SK-N-SH treated with all-trans-retinoic acid at 6 μM for 48 hours (cell line): Measurements from ENCODE around the gene SORCS1.

Source experiments
- ATAC-seq: fragments of 200-7000 bp; cut with Tn5 transposase; 3 replicates; pipeline ENCODE4 v1.9.1; 2020; ENCODE audit warnings: mild to moderate bottlenecking, moderate library complexity
- ARNTL ChIP-seq: fragments of 450-650 bp; formaldehyde crosslinking; IDR thresholded peaks from 2 replicates; pipeline ENCODE4 v1.5.0; 2020; ENCODE audit warnings: low read depth, mild to moderate bottlenecking, moderate library complexity, borderline replicate concordance
- BACH2 ChIP-seq: fragments of 250-450 bp; sonication (Bioruptor Pico); IDR thresholded peaks from 2 replicates; pipeline ENCODE4 v1.9.0; 2021; ENCODE audit warnings: mild to moderate bottlenecking, borderline replicate concordance
- CSDC2 ChIP-seq: fragments of 250-450 bp; sonication (Bioruptor Pico); IDR thresholded peaks from 2 replicates; pipeline ENCODE4 v1.5.0; 2020; ENCODE audit warnings: mild to moderate bottlenecking, moderate library complexity
- GLIS3 ChIP-seq: fragments of 250-450 bp; sonication (Bioruptor Pico); IDR thresholded peaks from 2 replicates; pipeline ENCODE4 v1.5.0; 2020; ENCODE audit warnings: mild to moderate bottlenecking, moderate library complexity
- ISL1 ChIP-seq: fragments of 250-450 bp; sonication (Bioruptor Pico); IDR thresholded peaks from 2 replicates; pipeline ENCODE4 v2.1.2; 2022; ENCODE audit warnings: mild to moderate bottlenecking, moderate library complexity
- PPARA ChIP-seq: fragments of 250-450 bp; sonication (Bioruptor Pico); IDR thresholded peaks from 2 replicates; pipeline ENCODE4 v1.5.0; 2020; ENCODE audit warnings: mild to moderate bottlenecking, borderline replicate concordance
- RARB ChIP-seq: fragments of 250-450 bp; sonication (Bioruptor Pico); IDR thresholded peaks from 2 replicates; pipeline ENCODE4 v1.8.0; 2021; ENCODE audit warnings: mild to moderate bottlenecking, moderate library complexity
- TCF4 ChIP-seq: fragments of 250-450 bp; sonication (Bioruptor Pico); IDR thresholded peaks from 2 replicates; pipeline ENCODE4 v1.8.0; 2021; ENCODE audit warnings: mild to moderate bottlenecking, moderate library complexity, borderline replicate concordance
- TOX ChIP-seq: fragments of 250-450 bp; sonication (Bioruptor Pico); IDR thresholded peaks from 2 replicates; pipeline ENCODE4 v1.8.0; 2021; ENCODE audit warnings: mild to moderate bottlenecking, moderate library complexity, borderline replicate concordance
- ZC3H10 ChIP-seq: fragments of 250-450 bp; sonication (Bioruptor Pico); IDR thresholded peaks from 2 replicates; pipeline ENCODE4 v1.5.1; 2021; ENCODE audit warnings: mild to moderate bottlenecking, moderate library complexity
- ZFP3 ChIP-seq: fragments of 250-450 bp; sonication (Bioruptor Pico); IDR thresholded peaks from 2 replicates; pipeline ENCODE4 v1.5.0; 2020; ENCODE audit warnings: mild to moderate bottlenecking, moderate library complexity
- ZFP30 ChIP-seq: fragments of 450-650 bp; formaldehyde crosslinking; IDR thresholded peaks from 2 replicates; pipeline ENCODE4 v1.5.0; 2022; ENCODE audit warnings: mild to moderate bottlenecking, moderate library complexity
- ZNF565 ChIP-seq: fragments of 450-650 bp; formaldehyde crosslinking; conservative IDR thresholded peaks from 2 replicates; pipeline ENCODE4 v1.5.0; 2020; ENCODE audit warnings: low read depth, mild to moderate bottlenecking, moderate library complexity
- ZNF8 ChIP-seq: fragments of 450-650 bp; formaldehyde crosslinking; IDR thresholded peaks from 2 replicates; pipeline ENCODE4 v1.5.0; 2020; ENCODE audit warnings: mild to moderate bottlenecking, moderate library complexity
- TF ChIP-seq, protein P1 (sequence below): fragments of 250-450 bp; sonication (Bioruptor Pico); IDR thresholded peaks from 2 replicates; pipeline ENCODE4 v1.5.0; 2020; ENCODE audit warnings: mild to moderate bottlenecking, moderate library complexity
- TF ChIP-seq, protein P2 (sequence below): fragments of 250-450 bp; sonication (Bioruptor Pico); IDR thresholded peaks from 2 replicates; pipeline ENCODE4 v1.5.1; 2020; ENCODE audit warnings: low read depth, mild to moderate bottlenecking, moderate library complexity
- TF ChIP-seq, protein P3 (sequence below): fragments of 250-450 bp; sonication (Bioruptor Pico); IDR thresholded peaks from 2 replicates; pipeline ENCODE4 v1.5.1; 2021; ENCODE audit warnings: mild to moderate bottlenecking, moderate library complexity
- TF ChIP-seq, protein P4 (sequence below): fragments of 250-450 bp; sonication (Bioruptor Pico); IDR thresholded peaks from 2 replicates; pipeline ENCODE4 v1.8.0; 2021; ENCODE audit warnings: low read depth, mild to moderate bottlenecking, moderate library complexity, borderline replicate concordance
- TF ChIP-seq, protein P5 (sequence below): fragments of 250-450 bp; sonication (Bioruptor Pico); IDR thresholded peaks from 2 replicates; pipeline ENCODE4 v1.8.0; 2020; ENCODE audit warnings: mild to moderate bottlenecking, moderate library complexity, borderline replicate concordance

Gene SORCS1

DNA sequence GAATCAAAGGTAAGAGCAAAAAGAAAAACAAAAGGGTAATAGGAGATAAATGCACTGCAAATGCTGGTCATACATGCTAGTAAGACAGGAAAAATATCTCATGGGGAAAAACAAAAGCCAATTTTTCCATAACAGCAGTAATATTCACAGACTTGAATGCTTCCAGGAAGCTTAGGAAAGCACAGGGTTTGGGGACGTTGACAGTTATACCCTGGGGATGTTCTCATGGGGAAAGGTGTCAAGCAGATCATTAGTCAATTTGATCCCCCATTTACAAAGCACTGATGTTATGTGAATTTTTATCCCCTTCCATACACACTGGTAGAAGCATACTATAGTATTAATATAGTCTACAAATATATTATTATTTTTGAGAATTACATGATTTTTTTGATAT lies 232.7 kb downstream of the SORCS1 start:
- TF ChIP-seq BACH2 (no peak), ZC3H10 (CRISPR knock-in tag) (no peak), ARNTL (CRISPR knock-in tag) (no peak), CSDC2 (CRISPR knock-in tag) (no peak), ZFP30 (CRISPR knock-in tag) (no peak)
- TF ChIP-seq, protein P1, sequence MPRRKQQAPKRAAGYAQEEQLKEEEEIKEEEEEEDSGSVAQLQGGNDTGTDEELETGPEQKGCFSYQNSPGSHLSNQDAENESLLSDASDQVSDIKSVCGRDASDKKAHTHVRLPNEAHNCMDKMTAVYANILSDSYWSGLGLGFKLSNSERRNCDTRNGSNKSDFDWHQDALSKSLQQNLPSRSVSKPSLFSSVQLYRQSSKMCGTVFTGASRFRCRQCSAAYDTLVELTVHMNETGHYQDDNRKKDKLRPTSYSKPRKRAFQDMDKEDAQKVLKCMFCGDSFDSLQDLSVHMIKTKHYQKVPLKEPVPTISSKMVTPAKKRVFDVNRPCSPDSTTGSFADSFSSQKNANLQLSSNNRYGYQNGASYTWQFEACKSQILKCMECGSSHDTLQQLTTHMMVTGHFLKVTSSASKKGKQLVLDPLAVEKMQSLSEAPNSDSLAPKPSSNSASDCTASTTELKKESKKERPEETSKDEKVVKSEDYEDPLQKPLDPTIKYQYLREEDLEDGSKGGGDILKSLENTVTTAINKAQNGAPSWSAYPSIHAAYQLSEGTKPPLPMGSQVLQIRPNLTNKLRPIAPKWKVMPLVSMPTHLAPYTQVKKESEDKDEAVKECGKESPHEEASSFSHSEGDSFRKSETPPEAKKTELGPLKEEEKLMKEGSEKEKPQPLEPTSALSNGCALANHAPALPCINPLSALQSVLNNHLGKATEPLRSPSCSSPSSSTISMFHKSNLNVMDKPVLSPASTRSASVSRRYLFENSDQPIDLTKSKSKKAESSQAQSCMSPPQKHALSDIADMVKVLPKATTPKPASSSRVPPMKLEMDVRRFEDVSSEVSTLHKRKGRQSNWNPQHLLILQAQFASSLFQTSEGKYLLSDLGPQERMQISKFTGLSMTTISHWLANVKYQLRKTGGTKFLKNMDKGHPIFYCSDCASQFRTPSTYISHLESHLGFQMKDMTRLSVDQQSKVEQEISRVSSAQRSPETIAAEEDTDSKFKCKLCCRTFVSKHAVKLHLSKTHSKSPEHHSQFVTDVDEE (CRISPR knock-in tag): no peak
- no peak for ATAC-seq

DNA sequence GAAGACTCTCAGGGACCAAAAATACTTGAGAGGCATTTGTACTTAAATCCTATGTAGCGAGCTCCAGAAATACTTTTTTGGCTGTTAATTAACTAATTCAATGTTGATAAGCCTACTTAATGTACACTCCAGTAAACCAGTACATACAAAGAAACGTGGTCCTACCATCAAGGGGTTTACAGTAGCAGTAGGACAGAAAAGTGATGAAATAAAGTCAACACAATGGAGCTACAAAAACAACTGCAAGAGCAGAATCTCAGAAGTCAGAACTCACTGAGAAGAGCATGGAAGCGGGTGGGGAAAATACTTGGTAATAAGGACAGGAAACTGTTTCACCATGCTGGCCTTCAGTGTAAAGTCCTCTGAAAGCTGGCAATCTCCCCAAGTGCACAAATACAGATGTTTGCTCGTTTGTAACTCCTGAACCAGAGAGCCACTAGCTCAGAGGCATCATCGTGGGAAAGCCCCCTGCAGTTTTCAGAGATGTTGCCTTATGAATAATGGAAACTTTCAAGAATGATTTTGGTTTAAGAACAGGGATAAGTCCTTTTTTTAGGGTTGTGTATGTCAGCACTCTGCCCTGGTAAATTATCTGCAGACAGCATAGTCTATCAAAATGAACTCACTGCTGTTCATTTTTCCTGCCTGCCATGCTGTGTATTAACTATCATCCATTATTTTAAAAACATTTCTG lies 233.2 kb downstream of the SORCS1 start:
- TF ChIP-seq ZC3H10 (CRISPR knock-in tag): no peak
- TF ChIP-seq, all 23 proteins: peak for 0
- ATAC-seq: no peak

DNA sequence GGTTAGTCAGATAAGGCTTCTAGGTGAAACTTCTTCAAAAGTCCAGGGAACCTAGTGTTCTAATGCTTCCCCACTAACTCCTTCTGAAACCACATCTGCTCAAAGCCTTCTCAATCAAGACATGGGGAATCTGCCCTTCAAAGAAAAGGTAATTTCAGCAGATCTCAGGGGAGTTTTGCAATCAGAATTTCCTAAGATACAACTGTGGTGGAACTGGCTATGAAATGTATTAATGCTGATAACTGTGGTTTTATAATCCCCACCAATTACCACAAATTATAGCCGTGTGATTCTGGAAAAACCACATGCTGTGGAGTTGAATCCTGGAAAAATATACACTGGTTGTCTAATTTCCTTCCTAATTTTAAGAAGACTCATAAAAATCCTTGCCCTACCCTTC lies 233.8 kb downstream of the SORCS1 start:
- no peak for ATAC-seq
- TF ChIP-seq RARB (CRISPR knock-in tag): no peak
- no peak for TF ChIP-seq TOX (CRISPR knock-in tag)
- no peak for TF ChIP-seq ISL1 (CRISPR knock-in tag)
- no peak for TF ChIP-seq CSDC2 (CRISPR knock-in tag)
- no peak for TF ChIP-seq ZFP30 (CRISPR knock-in tag)
- TF ChIP-seq ZNF565 (CRISPR knock-in tag): no peak
- TF ChIP-seq ZNF8 (CRISPR knock-in tag): no peak
- TF ChIP-seq, protein P2, sequence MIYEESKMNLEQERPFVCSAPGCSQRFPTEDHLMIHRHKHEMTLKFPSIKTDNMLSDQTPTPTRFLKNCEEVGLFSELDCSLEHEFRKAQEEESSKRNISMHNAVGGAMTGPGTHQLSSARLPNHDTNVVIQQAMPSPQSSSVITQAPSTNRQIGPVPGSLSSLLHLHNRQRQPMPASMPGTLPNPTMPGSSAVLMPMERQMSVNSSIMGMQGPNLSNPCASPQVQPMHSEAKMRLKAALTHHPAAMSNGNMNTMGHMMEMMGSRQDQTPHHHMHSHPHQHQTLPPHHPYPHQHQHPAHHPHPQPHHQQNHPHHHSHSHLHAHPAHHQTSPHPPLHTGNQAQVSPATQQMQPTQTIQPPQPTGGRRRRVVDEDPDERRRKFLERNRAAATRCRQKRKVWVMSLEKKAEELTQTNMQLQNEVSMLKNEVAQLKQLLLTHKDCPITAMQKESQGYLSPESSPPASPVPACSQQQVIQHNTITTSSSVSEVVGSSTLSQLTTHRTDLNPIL (CRISPR knock-in tag): no peak
- TF ChIP-seq BACH2: no peak
- TF ChIP-seq, protein P3, sequence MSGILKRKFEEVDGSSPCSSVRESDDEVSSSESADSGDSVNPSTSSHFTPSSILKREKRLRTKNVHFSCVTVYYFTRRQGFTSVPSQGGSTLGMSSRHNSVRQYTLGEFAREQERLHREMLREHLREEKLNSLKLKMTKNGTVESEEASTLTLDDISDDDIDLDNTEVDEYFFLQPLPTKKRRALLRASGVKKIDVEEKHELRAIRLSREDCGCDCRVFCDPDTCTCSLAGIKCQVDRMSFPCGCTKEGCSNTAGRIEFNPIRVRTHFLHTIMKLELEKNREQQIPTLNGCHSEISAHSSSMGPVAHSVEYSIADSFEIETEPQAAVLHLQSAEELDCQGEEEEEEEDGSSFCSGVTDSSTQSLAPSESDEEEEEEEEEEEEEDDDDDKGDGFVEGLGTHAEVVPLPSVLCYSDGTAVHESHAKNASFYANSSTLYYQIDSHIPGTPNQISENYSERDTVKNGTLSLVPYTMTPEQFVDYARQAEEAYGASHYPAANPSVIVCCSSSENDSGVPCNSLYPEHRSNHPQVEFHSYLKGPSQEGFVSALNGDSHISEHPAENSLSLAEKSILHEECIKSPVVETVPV (CRISPR knock-in tag): no peak
- TF ChIP-seq TCF4 (CRISPR knock-in tag): no peak
- no peak for TF ChIP-seq ARNTL (CRISPR knock-in tag)
- no peak for TF ChIP-seq PPARA (CRISPR knock-in tag)
- TF ChIP-seq ZFP3 (CRISPR knock-in tag): no peak
- no peak for TF ChIP-seq ZC3H10 (CRISPR knock-in tag)
- TF ChIP-seq, protein P4, sequence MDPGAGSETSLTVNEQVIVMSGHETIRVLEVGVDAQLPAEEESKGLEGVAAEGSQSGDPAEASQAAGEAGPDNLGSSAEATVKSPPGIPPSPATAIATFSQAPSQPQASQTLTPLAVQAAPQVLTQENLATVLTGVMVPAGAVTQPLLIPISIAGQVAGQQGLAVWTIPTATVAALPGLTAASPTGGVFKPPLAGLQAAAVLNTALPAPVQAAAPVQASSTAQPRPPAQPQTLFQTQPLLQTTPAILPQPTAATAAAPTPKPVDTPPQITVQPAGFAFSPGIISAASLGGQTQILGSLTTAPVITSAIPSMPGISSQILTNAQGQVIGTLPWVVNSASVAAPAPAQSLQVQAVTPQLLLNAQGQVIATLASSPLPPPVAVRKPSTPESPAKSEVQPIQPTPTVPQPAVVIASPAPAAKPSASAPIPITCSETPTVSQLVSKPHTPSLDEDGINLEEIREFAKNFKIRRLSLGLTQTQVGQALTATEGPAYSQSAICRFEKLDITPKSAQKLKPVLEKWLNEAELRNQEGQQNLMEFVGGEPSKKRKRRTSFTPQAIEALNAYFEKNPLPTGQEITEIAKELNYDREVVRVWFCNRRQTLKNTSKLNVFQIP (CRISPR knock-in tag): no peak
- TF ChIP-seq, protein P5, sequence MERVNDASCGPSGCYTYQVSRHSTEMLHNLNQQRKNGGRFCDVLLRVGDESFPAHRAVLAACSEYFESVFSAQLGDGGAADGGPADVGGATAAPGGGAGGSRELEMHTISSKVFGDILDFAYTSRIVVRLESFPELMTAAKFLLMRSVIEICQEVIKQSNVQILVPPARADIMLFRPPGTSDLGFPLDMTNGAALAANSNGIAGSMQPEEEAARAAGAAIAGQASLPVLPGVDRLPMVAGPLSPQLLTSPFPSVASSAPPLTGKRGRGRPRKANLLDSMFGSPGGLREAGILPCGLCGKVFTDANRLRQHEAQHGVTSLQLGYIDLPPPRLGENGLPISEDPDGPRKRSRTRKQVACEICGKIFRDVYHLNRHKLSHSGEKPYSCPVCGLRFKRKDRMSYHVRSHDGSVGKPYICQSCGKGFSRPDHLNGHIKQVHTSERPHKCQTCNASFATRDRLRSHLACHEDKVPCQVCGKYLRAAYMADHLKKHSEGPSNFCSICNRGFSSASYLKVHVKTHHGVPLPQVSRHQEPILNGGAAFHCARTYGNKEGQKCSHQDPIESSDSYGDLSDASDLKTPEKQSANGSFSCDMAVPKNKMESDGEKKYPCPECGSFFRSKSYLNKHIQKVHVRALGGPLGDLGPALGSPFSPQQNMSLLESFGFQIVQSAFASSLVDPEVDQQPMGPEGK (CRISPR knock-in tag): no peak
- TF ChIP-seq, protein P1 (CRISPR knock-in tag): no peak
- TF ChIP-seq GLIS3: no peak
